CD14-positive monocyte (primary cell): ENCODE results near the gene ITGB3. TPM values are rescaled to one million over a fixed set of nuclear protein-coding genes. Genes with fewer than 3 reads are reported as not detected.

ENCODE experiments used
- DNase-seq, 3 donors: peaks; one replicate each; pipeline ENCODE4 v3.0.0-alpha.2; 2011 to 2022
- H2AFZ ChIP-seq: 2 replicates; pipeline ENCODE4 v1.6.0; 2012; ENCODE audit warnings: mild to moderate bottlenecking, low read depth, low read length, inconsistent platforms; ENCODE audit not compliant: insufficient read depth, poor library complexity, severe bottlenecking
- H3K27ac ChIP-seq, 2 donors: 1 replicate in 1 of 2; 2 replicates in 1 of 2; pipeline ENCODE4 v1.5.1; 2012 to 2013; ENCODE audit warnings: low read length in 2 of 2, control low read depth in 1 of 2, inconsistent platforms in 1 of 2, low read depth in 1 of 2, mild to moderate bottlenecking in 1 of 2
- H3K27me3 ChIP-seq, 2 donors: one replicate each; pipeline versions ENCODE4 v1.6.0 to v1.6.1; 2011 to 2013; ENCODE audit warnings: low read length in 2 of 2; ENCODE audit not compliant: control insufficient read depth in 2 of 2, insufficient read depth in 2 of 2
- H3K36me3 ChIP-seq, 2 donors: replicated peaks in 1 of 2; 1 replicate in 1 of 2; 2 replicates in 1 of 2; pipeline versions ENCODE4 v1.5.1 to v1.6.1; 2012 to 2013; ENCODE audit warnings: low read length in 2 of 2, control low read depth in 1 of 2, inconsistent platforms in 1 of 2, mild to moderate bottlenecking in 1 of 2; ENCODE audit not compliant: insufficient read depth in 2 of 2, control insufficient read depth in 1 of 2
- H3K4me1 ChIP-seq, 2 donors: 1 replicate in 1 of 2; 2 replicates in 1 of 2; pipeline versions ENCODE4 v1.5.1 to v1.6.1; 2012 to 2013; ENCODE audit warnings: low read length in 2 of 2, control low read depth in 1 of 2, inconsistent platforms in 1 of 2, mild to moderate bottlenecking in 1 of 2, moderate library complexity in 1 of 2; ENCODE audit not compliant: insufficient read depth in 2 of 2, control insufficient read depth in 1 of 2
- H3K4me2 ChIP-seq: replicated peaks from 2 replicates; pipeline ENCODE3; 2012; ENCODE audit warnings: low read length, moderate library complexity, mild to moderate bottlenecking; ENCODE audit not compliant: poor library complexity, severe bottlenecking; ENCODE audit errors: extremely low read depth
- H3K4me3 ChIP-seq, 3 experiments: fragments of 200-600 bp in 1 of 3; sonication (generic) in 1 of 3; replicated peaks in 1 of 3; 1 replicate in 2 of 3; 2 replicates in 1 of 3; pipeline ENCODE4 v1.5.1; 2011 to 2013; ENCODE audit warnings: low read length in 3 of 3, mild to moderate bottlenecking in 3 of 3, control low read depth in 2 of 3, low read depth in 2 of 3, inconsistent platforms in 1 of 3, moderate library complexity in 1 of 3
- H3K79me2 ChIP-seq: 2 replicates; pipeline ENCODE4 v1.6.0; 2012; ENCODE audit warnings: mild to moderate bottlenecking, control low read depth, inconsistent platforms, low read length, moderate library complexity; ENCODE audit not compliant: insufficient read depth
- H3K9ac ChIP-seq: 2 replicates; pipeline ENCODE4 v1.6.0; 2017; ENCODE audit warnings: low read length, mild to moderate bottlenecking; ENCODE audit not compliant: insufficient read depth, poor library complexity, severe bottlenecking
- H3K9me3 ChIP-seq, 2 donors: replicated peaks in 1 of 2; 1 replicate in 1 of 2; 2 replicates in 1 of 2; pipeline versions ENCODE4 v1.5.1 to v1.6.1; 2012 to 2013; ENCODE audit warnings: low read length in 2 of 2, control low read depth in 1 of 2; ENCODE audit not compliant: control insufficient read depth in 1 of 2, insufficient read depth in 1 of 2
- H4K20me1 ChIP-seq: 2 replicates; pipeline ENCODE4 v1.6.0; 2012; ENCODE audit warnings: mild to moderate bottlenecking, low read length, control low read depth, moderate library complexity; ENCODE audit not compliant: insufficient read depth
- H3K27ac Mint-ChIP-seq, 7 donors: one replicate each; pipeline ENCODE4 v1.8.0; 2020; ENCODE audit warnings: mild to moderate bottlenecking in 7 of 7, mixed read lengths in 7 of 7, moderate library complexity in 6 of 7, inconsistent platforms in 2 of 7
- H3K27me3 Mint-ChIP-seq, 3 donors: one replicate each; pipeline ENCODE4 v1.8.0; 2021 to 2022; ENCODE audit warnings: low read depth in 3 of 3, mild to moderate bottlenecking in 3 of 3, mixed read lengths in 3 of 3, moderate library complexity in 3 of 3, inconsistent platforms in 1 of 3
- H3K36me3 Mint-ChIP-seq, 2 donors: one replicate each; pipeline ENCODE4 v1.8.0; 2020; ENCODE audit warnings: mixed read lengths in 2 of 2, inconsistent platforms in 1 of 2, mild to moderate bottlenecking in 1 of 2
- H3K4me1 Mint-ChIP-seq: one replicate; pipeline ENCODE4 v1.8.0; 2020; ENCODE audit warnings: mild to moderate bottlenecking, mixed read lengths
- H3K4me3 Mint-ChIP-seq, 2 donors: one replicate each; pipeline ENCODE4 v1.8.0; 2020; ENCODE audit warnings: mild to moderate bottlenecking in 2 of 2, mixed read lengths in 2 of 2, moderate library complexity in 1 of 2
- H3K9me3 Mint-ChIP-seq, 7 donors: one replicate each; pipeline ENCODE4 v1.8.0; 2020 to 2022; ENCODE audit warnings: mixed read lengths in 7 of 7, mild to moderate bottlenecking in 6 of 7, moderate library complexity in 6 of 7, inconsistent platforms in 2 of 7
- WGBS: methylation state at CpG from one replicate; pipeline ENCODE4 v1.1.5; 2013; ENCODE audit warnings: missing lambda C conversion rate; ENCODE audit not compliant: insufficient coverage; 5-methylcytosine and 5-hydroxymethylcytosine counted together
- intact Hi-C, 2 donors: fragments of 100-400 bp; cut with micrococcal nuclease; formaldehyde crosslinking; loops; one replicate each; pipeline versions ENCODE4 v1.15.0 to v1.15.1; 2023
- polyA plus RNA-seq, 3 donors: library from polyadenylated mRNA; depleted of rRNA in 1 of 3; unstranded in 2 of 3; stranded (reverse) in 1 of 3; fragments of 300-500 nt in 2 of 3; fragments of >200 nt in 1 of 3; fragmentation: Illumina TruSeq in 2 of 3; gene quantifications; 1 replicate in 2 of 3; 2 replicates in 1 of 3; pipeline ENCODE4 v1.2.3, GENCODE V29; 2012 to 2021
- TF ChIP-seq, protein P1 (sequence below): fragments of 200-600 bp; IDR thresholded peaks from one replicate; pipeline ENCODE4 v1.8.0; 2022; ENCODE audit warnings: antibody characterized with exemption, mild to moderate bottlenecking

ITGB3 gene
- polyA plus RNA-seq, 3 donors: 0.01 to 1.6 (median 1.3) TPM

- no peak overlapping the region for H3K4me3 ChIP-seq
- peaks cover 5 to 14% of the 10 kb centered on the region in 2 donors for H3K4me1 ChIP-seq
- Mint-ChIP-seq H3K27ac (no peak overlapping the region), H3K36me3 (peaks cover 17 to 27% of the 10 kb centered on the region in 2 donors), H3K4me1 (peaks cover 8% of the 10 kb centered on the region), H3K9me3 (peaks cover 0 to 6% (median 2%) of the 10 kb centered on the region in 7 donors), H3K4me3 (no peak overlapping the region), H3K27me3 (no peaks in the 10 kb centered on the region)
- H2AFZ ChIP-seq: no peak overlapping the region
- H3K4me2 ChIP-seq: no peak overlapping the region
- TF ChIP-seq, protein P1, sequence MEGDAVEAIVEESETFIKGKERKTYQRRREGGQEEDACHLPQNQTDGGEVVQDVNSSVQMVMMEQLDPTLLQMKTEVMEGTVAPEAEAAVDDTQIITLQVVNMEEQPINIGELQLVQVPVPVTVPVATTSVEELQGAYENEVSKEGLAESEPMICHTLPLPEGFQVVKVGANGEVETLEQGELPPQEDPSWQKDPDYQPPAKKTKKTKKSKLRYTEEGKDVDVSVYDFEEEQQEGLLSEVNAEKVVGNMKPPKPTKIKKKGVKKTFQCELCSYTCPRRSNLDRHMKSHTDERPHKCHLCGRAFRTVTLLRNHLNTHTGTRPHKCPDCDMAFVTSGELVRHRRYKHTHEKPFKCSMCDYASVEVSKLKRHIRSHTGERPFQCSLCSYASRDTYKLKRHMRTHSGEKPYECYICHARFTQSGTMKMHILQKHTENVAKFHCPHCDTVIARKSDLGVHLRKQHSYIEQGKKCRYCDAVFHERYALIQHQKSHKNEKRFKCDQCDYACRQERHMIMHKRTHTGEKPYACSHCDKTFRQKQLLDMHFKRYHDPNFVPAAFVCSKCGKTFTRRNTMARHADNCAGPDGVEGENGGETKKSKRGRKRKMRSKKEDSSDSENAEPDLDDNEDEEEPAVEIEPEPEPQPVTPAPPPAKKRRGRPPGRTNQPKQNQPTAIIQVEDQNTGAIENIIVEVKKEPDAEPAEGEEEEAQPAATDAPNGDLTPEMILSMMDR: no peak
- H3K9ac ChIP-seq: no peak overlapping the region
- H3K27ac ChIP-seq: no peak overlapping the region
- H3K27me3 ChIP-seq: no peaks in the 10 kb centered on the region
- H4K20me1 ChIP-seq: no peaks in the 10 kb centered on the region
- no peak for DNase-seq
- no CpG with 5 or more reads among the region's 3 CpGs for WGBS
- H3K9me3 ChIP-seq: no peaks in the 10 kb centered on the region
- intact Hi-C loops: no loop called here
- peaks cover 0 to 9% of the 10 kb centered on the region in 2 donors for H3K36me3 ChIP-seq
- H3K79me2 ChIP-seq: no peaks in the 10 kb centered on the region
Observed at GRCh38 chr17:47338026-47338425, 84.4 kb downstream of the ITGB3 start.

DNA sequence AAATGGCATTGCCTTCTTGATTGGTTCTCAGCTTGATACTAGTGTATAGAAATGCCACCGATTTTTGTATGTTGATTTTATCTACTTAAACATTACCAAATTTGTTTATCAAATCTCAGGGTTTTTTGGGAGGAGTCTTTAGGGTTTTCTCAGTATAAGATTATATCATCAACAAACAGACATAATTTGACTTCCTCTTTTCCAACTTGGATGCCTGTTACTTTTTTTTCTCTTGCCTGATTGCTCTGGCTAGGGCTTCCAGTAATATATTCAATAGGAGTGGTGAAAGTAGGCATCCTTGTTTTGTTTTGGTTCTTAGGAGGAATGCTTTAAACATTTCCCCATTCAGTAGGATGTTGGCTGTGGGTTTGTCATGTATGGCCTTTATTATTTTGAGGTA is 99.2 kb downstream of the ITGB3 start:
- intact Hi-C loops: no loop called here
- Histone ChIP-seq H3K27me3 (no peaks in the 10 kb centered on the region), H3K27ac (no peak overlapping the region), H3K79me2 (no peaks in the 10 kb centered on the region), H3K4me3 (no peak overlapping the region), H2AFZ (no peak overlapping the region), H3K9me3 (no peaks in the 10 kb centered on the region), H3K9ac (no peak overlapping the region), H3K4me2 (no peak overlapping the region), H4K20me1 (no peaks in the 10 kb centered on the region), H3K36me3 (no peaks in the 10 kb centered on the region), H3K4me1 (no peaks in the 10 kb centered on the region)
- peaks cover 8 to 13% of the 10 kb centered on the region in 2 donors for H3K36me3 Mint-ChIP-seq
- H3K27me3 Mint-ChIP-seq: peaks cover 0 to 1% (median 0%) of the 10 kb centered on the region in 3 donors
- H3K27ac Mint-ChIP-seq: no peak overlapping the region
- H3K4me3 Mint-ChIP-seq: no peak overlapping the region
- no peaks in the 10 kb centered on the region for H3K4me1 Mint-ChIP-seq
- TF ChIP-seq, protein P1: no peak
- DNase-seq: no peak
- H3K9me3 Mint-ChIP-seq: peaks cover 0 to 13% (median 3%) of the 10 kb centered on the region in 7 donors
- no CpG with 5 or more reads among the region's 1 CpG for WGBS
